MCF 10A (cell line): ENCODE data around the gene C4BPA. TPM values are rescaled to one million over a fixed set of nuclear protein-coding genes. Genes with fewer than 3 reads are reported as not detected.

Experiments
- BruUV-seq: library from RNA; stranded (reverse); fragments of 400-500 nt; replicated peaks from 2 replicates; lab custom pipeline; 2021; lab: Mats Ljungman, UMichigan
- CTCF ChIA-PET: fragments of 300-600 bp; sonication (Branson Sonifier 250); formaldehyde crosslinking; extraction: SDS; loops from one replicate; lab custom pipeline; 2021; ENCODE audit warnings: antibody characterized with exemption, inconsistent platforms; lab: Yijun Ruan, JAX
- POLR2A ChIA-PET: fragments of 300-600, 350-650 bp; sonication (Branson Sonifier 250); formaldehyde crosslinking; extraction: SDS; loops from one replicate; lab custom pipeline; 2020; ENCODE audit warnings: antibody characterized with exemption, inconsistent platforms; lab: Yijun Ruan, JAX
- DNase-seq: peaks from one replicate; pipeline ENCODE4 v3.0.0-alpha.2; 2018; ENCODE audit not compliant: unreplicated experiment
- H3K27ac Mint-ChIP-seq: one replicate; pipeline ENCODE4 v1.8.0; 2022; ENCODE audit warnings: mild to moderate bottlenecking, low read depth, mixed read lengths; ENCODE audit not compliant: unreplicated experiment
- H3K27me3 Mint-ChIP-seq: one replicate; pipeline ENCODE4 v1.8.0; 2022; ENCODE audit warnings: mixed read lengths; ENCODE audit not compliant: insufficient read depth, unreplicated experiment
- H3K36me3 Mint-ChIP-seq: one replicate; pipeline ENCODE4 v1.8.0; 2022; ENCODE audit warnings: mild to moderate bottlenecking, moderate library complexity, mixed read lengths; ENCODE audit not compliant: insufficient read depth, unreplicated experiment
- H3K4me1 Mint-ChIP-seq: one replicate; pipeline ENCODE4 v1.8.0; 2022; ENCODE audit warnings: mixed read lengths; ENCODE audit not compliant: insufficient read depth, unreplicated experiment
- H3K4me3 Mint-ChIP-seq: one replicate; pipeline ENCODE4 v1.8.0; 2022; ENCODE audit warnings: mild to moderate bottlenecking, moderate library complexity, mixed read lengths; ENCODE audit not compliant: unreplicated experiment
- H3K9me3 Mint-ChIP-seq: one replicate; pipeline ENCODE4 v1.8.0; 2022; ENCODE audit warnings: mixed read lengths; ENCODE audit not compliant: unreplicated experiment
- CTCF ChIP-seq: fragments of 200-600 bp; IDR thresholded peaks from one replicate; pipeline ENCODE4 v1.8.0; 2022; ENCODE audit warnings: antibody characterized with exemption, mild to moderate bottlenecking; ENCODE audit not compliant: unreplicated experiment
- intact Hi-C: fragments of 100-400 bp; cut with micrococcal nuclease; formaldehyde crosslinking; loops from 2 replicates; pipeline ENCODE4 v1.14.1; 2022
- total RNA-seq: library from RNA; stranded (reverse); gene quantifications from 2 replicates; pipeline ENCODE4 v1.2.3, GENCODE V29; 2022

Gene C4BPA
- total RNA-seq, 1 experiment from 2014 or later = not detected

- Mint-ChIP-seq H3K9me3 (no peaks in the 10 kb centered on the region), H3K36me3 (no peaks in the 10 kb centered on the region), H3K4me1 (no peaks in the 10 kb centered on the region), H3K27ac (no peak overlapping the region), H3K4me3 (no peak overlapping the region), H3K27me3 (peaks cover 21% of the 10 kb centered on the region)
- TF ChIP-seq CTCF = no peak
- POLR2A ChIA-PET = no interaction called here
- BruUV-seq = no TSS peak
- CTCF ChIA-PET = interaction anchor here (0.6 to 1.0 kb wide), 4 partner anchors 13 to 224 kb away, joined by 3 read pairs; no protein-coding TSS in a partner anchor
- intact Hi-C loops = no loop called here
- DNase-seq = no peak
Measured at GRCh38 chr1:207112616-207113296, 8.7 kb downstream of the C4BPA start.

GRCh38 chr1:207115269-207115668, 11.2 kb downstream of the C4BPA start:
- Mint-ChIP-seq H3K9me3 (no peaks in the 10 kb centered on the region), H3K36me3 (no peaks in the 10 kb centered on the region), H3K27ac (no peak overlapping the region), H3K27me3 (peaks cover 15% of the 10 kb centered on the region), H3K4me1 (no peaks in the 10 kb centered on the region), H3K4me3 (no peak overlapping the region)
- POLR2A ChIA-PET = interaction anchor here (0.8 kb wide), 1 partner anchor 11 kb away, joined by 3 read pairs; the partner anchor contains the start of gene C4BPA
- intact Hi-C loops = no loop called here
- no TSS peak for BruUV-seq
- CTCF ChIA-PET = interaction anchor here (1.0 to 1.5 kb wide), 2 partner anchors 25 to 298 kb away, joined by 4 to 6 read pairs; no protein-coding TSS in a partner anchor
- no peak for TF ChIP-seq CTCF
- no peak for DNase-seq

- DNase-seq = no peak
- intact Hi-C loops = no loop called here
- POLR2A ChIA-PET = no interaction called here
- no peak for TF ChIP-seq CTCF
- Mint-ChIP-seq H3K4me3 (no peak overlapping the region), H3K4me1 (no peaks in the 10 kb centered on the region), H3K27me3 (no peaks in the 10 kb centered on the region), H3K36me3 (no peaks in the 10 kb centered on the region), H3K9me3 (peaks cover 13% of the 10 kb centered on the region), H3K27ac (no peak overlapping the region)
- no TSS peak for BruUV-seq
- CTCF ChIA-PET = interaction anchor here (0.8 kb wide), 1 partner anchor 281 kb away, joined by 3 read pairs; no protein-coding TSS in a partner anchor
Measured at GRCh38 chr1:207124389-207124788, 20.4 kb downstream of the C4BPA start.

GRCh38 chr1:207128336-207128921, 24.4 kb downstream of the C4BPA start:
- intact Hi-C loops = no loop called here
- CTCF ChIA-PET = interaction anchor here (0.5 to 0.8 kb wide), 3 partner anchors 395 to 1516 kb away, joined by 3 to 5 read pairs (median 3); no protein-coding TSS in a partner anchor
- no TSS peak for BruUV-seq
- Mint-ChIP-seq H3K27me3 (no peaks in the 10 kb centered on the region), H3K36me3 (no peaks in the 10 kb centered on the region), H3K4me3 (no peak overlapping the region), H3K27ac (no peak overlapping the region), H3K9me3 (peaks cover 18% of the 10 kb centered on the region), H3K4me1 (no peaks in the 10 kb centered on the region)
- DNase-seq = no peak
- POLR2A ChIA-PET = interaction anchor here (1.0 kb wide), 1 partner anchor 35 kb away, joined by 4 read pairs; no protein-coding TSS in a partner anchor
- no peak for TF ChIP-seq CTCF
